Brain microvascular endothelial cell (primary cell): ENCODE measurements around the gene BEST3.
"Not testable (repeated sequence)": the region's sequence is repeated elsewhere in the genome, so short reads cannot be mapped to it uniquely, and the experiment has no call there.

ENCODE experiments used
- DNase-seq: peaks from one replicate; pipeline ENCODE4 v3.0.0-alpha.2; 2020
- H3K27ac ChIP-seq: fragments of 250-450 bp; sonication (Bioruptor Pico); 2 replicates; pipeline ENCODE4 v1.5.1; 2020; ENCODE audit warnings: mild to moderate bottlenecking, moderate library complexity
- H3K27me3 ChIP-seq: fragments of 250-450 bp; sonication (Bioruptor Pico); replicated peaks from 2 replicates; pipeline ENCODE4 v1.5.1; 2020; ENCODE audit warnings: mild to moderate bottlenecking
- H3K36me3 ChIP-seq: fragments of 250-450 bp; sonication (Bioruptor Pico); replicated peaks from 2 replicates; pipeline ENCODE4 v1.5.1; 2020; ENCODE audit warnings: mild to moderate bottlenecking
- H3K4me3 ChIP-seq: 2 replicates; pipeline ENCODE4 v1.5.1; 2011; ENCODE audit warnings: low read depth, mild to moderate bottlenecking, control low read depth, low read length, moderate library complexity
- in situ Hi-C: cut with HindIII; loops from 2 replicates; pipeline ENCODE4 v1.10.0; 2017; ENCODE audit warnings: low sequenced_read_pairs, low pct_ligation_motif_present
- TF ChIP-seq, protein P1 (sequence below): IDR thresholded peaks from 2 replicates; pipeline ENCODE4 v1.5.1; 2011; ENCODE audit warnings: low read depth, mild to moderate bottlenecking, moderate library complexity, low read length, control low read depth, inconsistent platforms; ENCODE audit errors: missing control alignments

The BEST3 gene

DNA sequence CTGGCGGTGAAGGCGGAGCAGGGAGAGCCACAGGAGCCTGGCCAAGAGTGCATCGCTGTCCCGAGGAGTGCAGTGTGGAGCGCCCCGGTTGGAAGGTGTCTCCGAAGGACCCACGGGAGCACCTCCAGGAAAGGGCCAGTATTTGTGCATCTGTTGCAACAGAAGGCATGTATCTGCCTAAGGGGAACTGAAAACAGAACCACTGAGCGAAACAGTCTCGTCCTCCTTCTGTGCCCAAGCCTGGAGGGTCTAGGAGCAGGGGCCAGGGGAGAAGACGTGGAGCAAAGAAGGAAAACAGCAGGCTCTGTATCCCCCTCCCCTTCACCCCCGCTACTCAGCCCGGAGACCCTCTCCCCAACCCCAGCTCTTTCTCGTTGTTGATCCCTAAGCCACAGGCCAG lies 83.1 kb downstream of the BEST3 start:
- TF ChIP-seq, protein P1, sequence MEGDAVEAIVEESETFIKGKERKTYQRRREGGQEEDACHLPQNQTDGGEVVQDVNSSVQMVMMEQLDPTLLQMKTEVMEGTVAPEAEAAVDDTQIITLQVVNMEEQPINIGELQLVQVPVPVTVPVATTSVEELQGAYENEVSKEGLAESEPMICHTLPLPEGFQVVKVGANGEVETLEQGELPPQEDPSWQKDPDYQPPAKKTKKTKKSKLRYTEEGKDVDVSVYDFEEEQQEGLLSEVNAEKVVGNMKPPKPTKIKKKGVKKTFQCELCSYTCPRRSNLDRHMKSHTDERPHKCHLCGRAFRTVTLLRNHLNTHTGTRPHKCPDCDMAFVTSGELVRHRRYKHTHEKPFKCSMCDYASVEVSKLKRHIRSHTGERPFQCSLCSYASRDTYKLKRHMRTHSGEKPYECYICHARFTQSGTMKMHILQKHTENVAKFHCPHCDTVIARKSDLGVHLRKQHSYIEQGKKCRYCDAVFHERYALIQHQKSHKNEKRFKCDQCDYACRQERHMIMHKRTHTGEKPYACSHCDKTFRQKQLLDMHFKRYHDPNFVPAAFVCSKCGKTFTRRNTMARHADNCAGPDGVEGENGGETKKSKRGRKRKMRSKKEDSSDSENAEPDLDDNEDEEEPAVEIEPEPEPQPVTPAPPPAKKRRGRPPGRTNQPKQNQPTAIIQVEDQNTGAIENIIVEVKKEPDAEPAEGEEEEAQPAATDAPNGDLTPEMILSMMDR, result no peak
- no peak for DNase-seq
- in situ Hi-C loops, result no loop called here
- Histone ChIP-seq H3K27ac (no peak overlapping the region), H3K36me3 (no peaks in the 10 kb centered on the region), H3K27me3 (no peaks in the 10 kb centered on the region), H3K4me3 (no peak overlapping the region)

DNA sequence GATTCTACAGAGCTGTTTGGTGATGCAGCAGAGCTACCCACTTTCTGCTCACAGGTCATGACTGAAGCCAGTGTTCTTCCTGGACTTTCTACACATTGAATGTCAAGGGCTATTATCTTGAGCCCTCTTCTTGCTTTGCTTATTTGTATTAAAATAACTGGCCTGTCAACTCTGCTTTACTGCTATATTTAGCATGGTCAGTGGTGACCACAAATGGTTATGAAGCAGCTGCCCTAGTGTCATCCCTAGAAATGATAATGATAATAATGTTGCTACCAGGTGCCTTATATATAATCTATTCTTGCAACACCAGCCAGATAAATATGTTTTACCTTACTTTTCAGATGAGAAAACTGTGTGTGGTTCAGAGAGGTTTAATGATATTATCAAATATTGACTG lies 85.8 kb downstream of the BEST3 start:
- H3K36me3 ChIP-seq, result no peaks in the 10 kb centered on the region
- TF ChIP-seq, protein P1, result no peak
- H3K27me3 ChIP-seq, result no peaks in the 10 kb centered on the region
- no peak for DNase-seq
- no peak overlapping the region for H3K27ac ChIP-seq
- in situ Hi-C loops, result no loop called here
- no peak overlapping the region for H3K4me3 ChIP-seq

DNA sequence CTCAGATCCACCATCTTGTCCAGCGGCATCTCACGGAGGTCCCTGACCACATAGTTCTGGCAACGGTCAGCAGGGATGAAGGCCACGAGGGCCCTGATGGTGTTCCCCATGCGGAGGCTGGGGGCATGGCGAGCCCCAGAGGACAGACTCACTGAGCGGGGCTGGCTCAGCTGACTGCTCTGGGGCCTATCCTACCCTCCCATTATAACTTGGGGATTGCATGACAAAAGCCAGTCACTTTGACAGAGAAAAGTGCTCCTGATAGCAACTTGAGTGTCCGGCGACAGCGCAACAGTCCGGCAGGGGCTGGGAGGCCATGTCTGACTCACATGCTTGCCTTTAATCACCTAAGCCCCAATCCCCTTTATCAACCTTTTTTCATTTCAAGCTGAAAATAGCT lies 88.4 kb downstream of the BEST3 start, which contains the start of gene LRRC10:
TSS of gene LRRC10 (minus strand) at position 179 of the 400 bp plus-strand sequence. CDS start at position 110, 69 bp downstream.
- in situ Hi-C loops, result no loop called here
- H3K27ac ChIP-seq, result no peak within 1 kb of the TSS

DNA sequence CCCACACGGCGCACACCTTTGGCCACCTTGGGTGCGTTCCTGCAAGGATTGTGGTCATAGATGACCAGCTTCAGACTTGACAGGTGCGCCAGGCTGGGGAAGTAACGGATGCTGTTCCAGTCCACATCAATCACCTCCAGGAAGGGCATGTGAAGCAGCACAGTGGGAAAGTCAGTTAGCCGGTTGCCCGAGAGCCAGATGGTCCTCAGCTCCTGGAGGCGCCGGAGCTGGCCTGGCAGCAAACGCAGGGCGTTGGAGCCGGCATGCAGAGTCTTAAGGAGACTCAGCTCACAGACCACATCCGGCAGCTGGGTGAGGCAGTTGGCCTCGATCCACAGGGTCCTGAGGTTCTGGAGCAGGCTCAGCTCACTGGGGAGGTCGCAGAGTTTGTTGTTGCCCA lies 89.0 kb downstream of the BEST3 start:
- Histone ChIP-seq H3K27ac (no peak overlapping the region), H3K27me3 (no peaks in the 10 kb centered on the region), H3K36me3 (no peaks in the 10 kb centered on the region), H3K4me3 (no peak overlapping the region)
- in situ Hi-C loops, result no loop called here
- DNase-seq, result no peak
- TF ChIP-seq, protein P1, result no peak

More for the DNA sequence above, 88.4 kb downstream of the BEST3 start, which contains the start of gene LRRC10:
- Histone ChIP-seq H3K27me3 (no peaks in the 10 kb centered on the region), H3K36me3 (no peaks in the 10 kb centered on the region), H3K4me3 (no peak within 1 kb of the TSS)
- no peak for DNase-seq
- TF ChIP-seq, protein P1, result no peak

DNA sequence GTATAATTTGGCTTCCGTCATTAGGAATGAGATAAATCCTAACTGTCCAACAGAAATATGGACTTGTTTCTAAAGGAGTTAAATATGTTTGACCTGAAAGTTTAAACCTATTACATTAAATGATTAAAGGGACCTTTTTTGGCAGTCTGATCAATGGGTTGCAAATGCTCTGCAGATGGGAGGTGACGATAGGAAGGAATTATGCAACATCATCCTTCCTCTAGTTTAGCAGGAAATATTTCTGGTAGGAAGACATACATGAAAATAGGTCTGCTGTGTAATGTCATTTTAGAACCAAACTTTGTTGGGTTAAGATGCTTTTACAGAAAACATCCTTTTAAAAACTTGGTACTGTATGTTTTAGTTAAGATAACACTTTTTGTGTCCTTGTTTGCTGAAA lies 91.0 kb downstream of the BEST3 start:
- TF ChIP-seq, protein P1, result no peak
- no peak for DNase-seq
- Histone ChIP-seq H3K27ac (no peak overlapping the region), H3K36me3 (peaks cover 4% of the 10 kb centered on the region), H3K4me3 (no peak overlapping the region), H3K27me3 (no peaks in the 10 kb centered on the region)
- in situ Hi-C loops, result no loop called here

DNA sequence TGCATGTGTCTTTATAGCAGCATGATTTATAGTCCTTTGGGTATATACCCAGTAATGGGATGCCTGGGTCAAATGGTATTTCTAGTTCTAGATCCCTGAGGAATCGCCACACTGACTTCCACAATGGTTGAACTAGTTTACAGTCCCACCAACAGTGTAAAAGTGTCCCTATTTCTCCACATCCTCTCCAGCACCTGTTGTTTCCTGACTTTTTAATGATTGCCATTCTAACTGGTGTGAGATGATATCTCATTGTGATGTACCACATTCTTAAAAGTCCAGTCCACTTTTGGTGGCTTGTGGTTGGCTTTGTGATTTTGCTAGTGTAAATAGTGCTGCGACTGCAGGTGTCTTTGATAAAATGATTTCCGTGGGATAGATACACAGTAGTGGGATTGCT lies 94.8 kb downstream of the BEST3 start:
- in situ Hi-C loops, H3K4me3 ChIP-seq, DNase-seq, H3K27me3 ChIP-seq, H3K27ac ChIP-seq: not testable (repeated sequence)
- H3K36me3 ChIP-seq, result peaks cover 37% of the 10 kb centered on the region
